GM20431 (cell line): ENCODE data around the gene STXBP3.
"Not testable (repeated sequence)": the region's sequence is repeated elsewhere in the genome, so short reads cannot be mapped to it uniquely, and the experiment has no call there.

ENCODE experiments used
- in situ Hi-C: fragments of 300-500 bp; cut with MseI, MboI; formaldehyde crosslinking; loops from one replicate; pipeline ENCODE4 v1.15.0; 2020; ENCODE audit warnings: low sequenced_read_pairs; ENCODE audit not compliant: unreplicated experiment

Gene STXBP3

GRCh38 chr1:108725906-108726305 is 20.6 kb upstream of the STXBP3 start:
- in situ Hi-C loops: no loop called here

- in situ Hi-C loops: no loop called here
These were observed 18.0 kb upstream of the STXBP3 start for GRCh38 chr1:108728327-108728923.

- in situ Hi-C loops: no loop called here
These were observed 17.0 kb upstream of the STXBP3 start for GRCh38 chr1:108729481-108729880.

GRCh38 chr1:108732398-108732797 is 14.1 kb upstream of the STXBP3 start:
- in situ Hi-C loops: no loop called here

- in situ Hi-C loops: no loop called here
These were observed 12.2 kb upstream of the STXBP3 start for GRCh38 chr1:108734171-108734865.

GRCh38 chr1:108742253-108742652 is 4.2 kb upstream of the STXBP3 start:
- in situ Hi-C loops: no loop called here

- in situ Hi-C loops: no loop called here
These were observed 493 bp upstream of the STXBP3 start for GRCh38 chr1:108745980-108746381.

GRCh38 chr1:108747171-108747850 is 837 bp downstream of the STXBP3 start:
- in situ Hi-C loops: no loop called here

GRCh38 chr1:108747898-108748297 is 1.4 kb downstream of the STXBP3 start:
- in situ Hi-C loops: no loop called here

GRCh38 chr1:108749081-108749480 is 2.6 kb downstream of the STXBP3 start:
- in situ Hi-C loops: no loop called here

GRCh38 chr1:108750476-108751181 is 4.2 kb downstream of the STXBP3 start:
- in situ Hi-C loops: no loop called here

GRCh38 chr1:108753363-108753762 is 6.9 kb downstream of the STXBP3 start:
- in situ Hi-C loops: no loop called here

GRCh38 chr1:108758796-108759195 is 12.3 kb downstream of the STXBP3 start:
- in situ Hi-C loops: no loop called here

GRCh38 chr1:108767115-108767514 is 20.6 kb downstream of the STXBP3 start:
- in situ Hi-C loops: no loop called here

- in situ Hi-C loops: no loop called here
These were observed 21.2 kb downstream of the STXBP3 start for GRCh38 chr1:108767708-108768107.

- in situ Hi-C loops: no loop called here
These were observed 31.4 kb downstream of the STXBP3 start for GRCh38 chr1:108777839-108778238.

- in situ Hi-C loops: no loop called here
These were observed 33.0 kb downstream of the STXBP3 start for GRCh38 chr1:108779455-108779854.

- in situ Hi-C loops: no loop called here
These were observed 34.6 kb downstream of the STXBP3 start for GRCh38 chr1:108780937-108781574.

- in situ Hi-C loops: not testable (repeated sequence)
These were observed 35.1 kb downstream of the STXBP3 start for GRCh38 chr1:108781575-108781944.

- in situ Hi-C loops: no loop called here
These were observed 38.8 kb downstream of the STXBP3 start for GRCh38 chr1:108785264-108785663.
